Left lung (tissue), 10 donors: ENCODE data around the gene KRTAP2-2. TPM values are rescaled to one million over a fixed set of nuclear protein-coding genes. Genes with fewer than 3 reads are reported as not detected.

Source experiments
- ATAC-seq: fragments of 200-7000 bp; cut with Tn5 transposase; one replicate; pipeline ENCODE4 v1.9.1; 2020; ENCODE audit warnings: moderate library complexity
- DNase-seq, 4 donors: peaks; one replicate each; pipeline ENCODE4 v3.0.0-alpha.2; 2013 to 2020
- H3K27ac ChIP-seq, 2 donors: fragments of 200-600 bp; sonication (generic) in 1 of 2; one replicate each; pipeline versions ENCODE4 v1.5.0 to v1.8.0; 2020 to 2021
- H3K27me3 ChIP-seq, 2 donors: fragments of 200-600 bp; sonication (generic) in 1 of 2; one replicate each; pipeline versions ENCODE4 v1.5.0 to v1.8.0; 2020 to 2021
- H3K36me3 ChIP-seq, 2 donors: fragments of 200-600 bp; sonication (generic) in 1 of 2; one replicate each; pipeline versions ENCODE4 v1.5.0 to v1.8.0; 2020 to 2021
- H3K4me1 ChIP-seq, 2 donors: fragments of 200-600 bp; one replicate each; pipeline ENCODE4 v1.8.0; 2021
- H3K4me3 ChIP-seq, 2 donors: fragments of 200-600 bp; sonication (generic) in 1 of 2; one replicate each; pipeline versions ENCODE4 v1.5.0 to v1.8.0; 2020 to 2021; ENCODE audit warnings: mild to moderate bottlenecking in 1 of 2
- H3K9me3 ChIP-seq, 2 donors: fragments of 200-600 bp; sonication (generic) in 1 of 2; one replicate each; pipeline versions ENCODE4 v1.5.0 to v1.8.0; 2020 to 2021
- CTCF ChIP-seq, 2 donors: fragments of 200-600 bp; sonication (generic) in 1 of 2; IDR thresholded peaks; one replicate each; pipeline versions ENCODE4 v1.5.0 to v1.8.0; 2021; ENCODE audit warnings: antibody characterized with exemption in 2 of 2
- intact Hi-C, 2 donors: fragments of 100-400 bp; cut with DNase I; formaldehyde crosslinking; loops; one replicate each; pipeline versions ENCODE4 v1.11.2 to v1.14.2; 2022
- polyA plus RNA-seq, 6 donors: library from polyadenylated mRNA; unstranded; fragments of 120-200 nt; gene quantifications; one replicate each; pipeline ENCODE4 v1.2.1, GENCODE V29; 2013; ENCODE audit not compliant: insufficient read length in 6 of 6
- total RNA-seq, 2 donors: library from RNA; stranded (reverse); fragmentation: NEBNext Ultra II Directional; extraction: Animal tissue kit (Norgen Biotek cat#: 25700); gene quantifications; one replicate each; pipeline ENCODE4 v1.2.1, GENCODE V29; 2021
- donor health status: DM: no; HTN: yes; CAD: no.
- donor health status: DM: no; HTN: no; CAD: no.

KRTAP2-2 gene
- total and polyA plus RNA-seq, 8 donors: not detected

- ATAC-seq (no peak), DNase-seq (no peak)
- Histone ChIP-seq H3K4me1 (no peaks in the 10 kb centered on the region), H3K4me3 (no peak overlapping the region), H3K27me3 (no peaks in the 10 kb centered on the region), H3K36me3 (no peaks in the 10 kb centered on the region), H3K9me3 (no peaks in the 10 kb centered on the region), H3K27ac (no peak overlapping the region)
- intact Hi-C loops: no loop called here
- TF ChIP-seq CTCF (IDR thresholded peaks at IDR 0.05): no peak
These were observed 41.4 kb downstream of the KRTAP2-2 start for GRCh38 chr17:41013606-41014005.

- DNase-seq: no peak
- H3K36me3 ChIP-seq: no peaks in the 10 kb centered on the region
- H3K27me3 ChIP-seq: no peaks in the 10 kb centered on the region
- no peaks in the 10 kb centered on the region for H3K4me1 ChIP-seq
- intact Hi-C loops: no loop called here
- ATAC-seq: no peak
- H3K4me3 ChIP-seq: no peak overlapping the region
- TF ChIP-seq CTCF (IDR thresholded peaks at IDR 0.05): no peak
- no peak overlapping the region for H3K27ac ChIP-seq
- no peaks in the 10 kb centered on the region for H3K9me3 ChIP-seq
These were observed 41.8 kb downstream of the KRTAP2-2 start for GRCh38 chr17:41013181-41013580.

- no peak for DNase-seq
- no peak overlapping the region for H3K27ac ChIP-seq
- H3K9me3 ChIP-seq: no peaks in the 10 kb centered on the region
- no peaks in the 10 kb centered on the region for H3K36me3 ChIP-seq
- ATAC-seq: no peak
- no peaks in the 10 kb centered on the region for H3K4me1 ChIP-seq
- H3K27me3 ChIP-seq: no peaks in the 10 kb centered on the region
- TF ChIP-seq CTCF (IDR thresholded peaks at IDR 0.05): no peak
- H3K4me3 ChIP-seq: no peak overlapping the region
- intact Hi-C loops: no loop called here
These were observed 42.5 kb downstream of the KRTAP2-2 start for GRCh38 chr17:41012326-41013120.

- Histone ChIP-seq H3K36me3 (no peaks in the 10 kb centered on the region), H3K9me3 (no peaks in the 10 kb centered on the region), H3K4me3 (no peak overlapping the region), H3K27me3 (no peaks in the 10 kb centered on the region), H3K27ac (no peak overlapping the region), H3K4me1 (no peaks in the 10 kb centered on the region)
- no peak for TF ChIP-seq CTCF (IDR thresholded peaks at IDR 0.05)
- intact Hi-C loops: no loop called here
- no peak for DNase-seq
- no peak for ATAC-seq
These were observed 44.6 kb downstream of the KRTAP2-2 start for GRCh38 chr17:41010441-41010840.

- no peak overlapping the region for H3K27ac ChIP-seq
- H3K9me3 ChIP-seq: no peaks in the 10 kb centered on the region
- DNase-seq (no peak), ATAC-seq (no peak)
- no peaks in the 10 kb centered on the region for H3K4me1 ChIP-seq
- H3K27me3 ChIP-seq: no peaks in the 10 kb centered on the region
- no peak for TF ChIP-seq CTCF (IDR thresholded peaks at IDR 0.05)
- H3K4me3 ChIP-seq: no peak overlapping the region
- intact Hi-C loops: no loop called here
- H3K36me3 ChIP-seq: no peaks in the 10 kb centered on the region
These were observed 45.1 kb downstream of the KRTAP2-2 start for GRCh38 chr17:41009936-41010335.
